ENCODE data around the gene ADRA2B.

The ADRA2B gene

GRCh38 chr2:96150007-96150640 is 33.8 kb upstream of the ADRA2B start:
- peak in 1 of 2 experiments; percentile 17 for DNase-seq

- peak; percentile 96 to 98 for DNase-seq
Observed at GRCh38 chr2:96148410-96149217, 32.2 kb upstream of the ADRA2B start.

GRCh38 chr2:96147593-96148201 is 31.3 kb upstream of the ADRA2B start:
- DNase-seq, result peak; percentile 68

GRCh38 chr2:96146881-96147592 is 30.7 kb upstream of the ADRA2B start:
- no peak for DNase-seq

- DNase-seq, result peak; percentile 95 to 96
Observed at GRCh38 chr2:96146153-96146880, 29.9 kb upstream of the ADRA2B start.

GRCh38 chr2:96145848-96146152 is 29.4 kb upstream of the ADRA2B start:
- DNase-seq, result no peak

GRCh38 chr2:96145036-96145847 is 28.9 kb upstream of the ADRA2B start, which contains the start of gene DUSP2:
Gene DUSP2, minus strand, starts transcription at chr2:96145440. Its CDS starts 86 bp downstream, at chr2:96145354.
- DNase-seq, result peak; percentile 95 to 97

- DNase-seq, result peak; percentile 65 to 72
Observed at GRCh38 chr2:96144481-96145035, 28.2 kb upstream of the ADRA2B start.

- DNase-seq, result peak; percentile 55 to 65
Observed at GRCh38 chr2:96143848-96144480, 27.6 kb upstream of the ADRA2B start.

GRCh38 chr2:96143231-96143847 is 27.0 kb upstream of the ADRA2B start:
- peak; percentile 63 to 64 for DNase-seq

- peak; percentile 92 to 93 for DNase-seq
Observed at GRCh38 chr2:96142217-96143113, 26.1 kb upstream of the ADRA2B start.

GRCh38 chr2:96141624-96141967 is 25.2 kb upstream of the ADRA2B start:
- peak in 1 of 2 experiments; percentile 53 for DNase-seq

- DNase-seq, result peak in 1 of 2 experiments; percentile 49
Observed at GRCh38 chr2:96140941-96141623, 24.7 kb upstream of the ADRA2B start.

GRCh38 chr2:96139181-96139758 is 22.9 kb upstream of the ADRA2B start:
- no peak for DNase-seq

GRCh38 chr2:96138179-96139145 is 22.1 kb upstream of the ADRA2B start, which contains the start of gene ASTL:
Gene ASTL, minus strand, starts transcription at chr2:96138502. Its CDS starts 66 bp downstream, at chr2:96138436.
- DNase-seq, result peak; percentile 72 to 77

GRCh38 chr2:96137321-96138178 is 21.2 kb upstream of the ADRA2B start:
- DNase-seq, result no peak

Data from activated T-cell treated with anti-CD3 and anti-CD28 coated beads, Interleukin-2, amount 50 U/mL, for 48 hours (primary cell).